OCI-LY1 (cell line): ENCODE measurements around the gene GMDS.

Experiments used
- H2AFZ ChIP-seq: fragments of 200-600 bp; sonication (generic), shearing (Covaris generic); 2 replicates; pipeline ENCODE4 v1.6.0; 2014; ENCODE audit warnings: antibody characterized with exemption, mild to moderate bottlenecking, low read length
- H3F3A ChIP-seq: fragments of 200-600 bp; sonication (generic), shearing (Covaris generic); 2 replicates; pipeline ENCODE4 v1.6.0; 2014; ENCODE audit warnings: mild to moderate bottlenecking, antibody characterized with exemption, low read length, moderate library complexity; ENCODE audit not compliant: insufficient read depth
- H3K27ac ChIP-seq: fragments of 200-600 bp; sonication (generic); 2 replicates; pipeline ENCODE4 v1.5.1; 2014; ENCODE audit warnings: low read length, mixed run types, mild to moderate bottlenecking, low read depth; ENCODE audit not compliant: poor library complexity, severe bottlenecking
- H3K27me3 ChIP-seq: fragments of 200-600 bp; sonication (generic); 2 replicates; pipeline ENCODE4 v1.6.0; 2014; ENCODE audit warnings: antibody characterized with exemption, mild to moderate bottlenecking, low read length, moderate library complexity; ENCODE audit not compliant: insufficient read depth
- H3K36me3 ChIP-seq: fragments of 200-600 bp; sonication (generic); 2 replicates; pipeline ENCODE4 v1.6.1; 2014; ENCODE audit warnings: mild to moderate bottlenecking, antibody characterized with exemption, low read length, moderate library complexity, mixed read lengths; ENCODE audit not compliant: insufficient read depth
- H3K4me1 ChIP-seq: fragments of 200-600 bp; sonication (generic); 2 replicates; pipeline ENCODE4 v1.5.1; 2014; ENCODE audit warnings: mild to moderate bottlenecking, low read length, moderate library complexity; ENCODE audit not compliant: insufficient read depth, severe bottlenecking
- H3K4me2 ChIP-seq: fragments of 200-600 bp; sonication (generic), shearing (Covaris generic); 2 replicates; pipeline ENCODE4 v1.6.1; 2014; ENCODE audit warnings: low read length
- H3K4me3 ChIP-seq: fragments of 200-600 bp; sonication (generic); 2 replicates; pipeline ENCODE4 v1.5.1; 2014; ENCODE audit warnings: low read length, low read depth, mild to moderate bottlenecking, mixed read lengths; ENCODE audit not compliant: poor library complexity, severe bottlenecking
- H3K79me2 ChIP-seq: fragments of 200-600 bp; shearing (Covaris generic); 2 replicates; pipeline ENCODE4 v1.6.1; 2016; ENCODE audit warnings: mixed run types, low read length, mixed read lengths; ENCODE audit not compliant: insufficient read depth
- H3K9ac ChIP-seq: fragments of 200-600 bp; sonication (generic), shearing (Covaris generic); 2 replicates; pipeline ENCODE4 v1.6.1; 2014; ENCODE audit warnings: mild to moderate bottlenecking, low read length, mixed read lengths
- H3K9me2 ChIP-seq: fragments of 200-600 bp; sonication (generic), shearing (Covaris generic); 2 replicates; pipeline ENCODE4 v1.6.1; 2014; ENCODE audit warnings: low read depth, mild to moderate bottlenecking, low read length, mixed read lengths
- H3K9me3 ChIP-seq: fragments of 200-600 bp; shearing (Covaris generic); 2 replicates; pipeline ENCODE4 v1.6.1; 2014; ENCODE audit warnings: low read length, mixed read lengths
- H4K20me1 ChIP-seq: fragments of 200-600 bp; sonication (generic), shearing (Covaris generic); 2 replicates; pipeline ENCODE4 v1.6.0; 2016; ENCODE audit warnings: mild to moderate bottlenecking, low read length; ENCODE audit not compliant: insufficient read depth
- CTCF ChIP-seq: fragments of 200-600 bp; sonication (generic), shearing (Covaris generic); IDR thresholded peaks from 2 replicates; pipeline ENCODE4 v1.5.1; 2017; ENCODE audit warnings: mild to moderate bottlenecking, antibody characterized with exemption, low read length, moderate library complexity, mixed read lengths
- EZH2 ChIP-seq: fragments of 200-600 bp; sonication (generic), shearing (Covaris generic); IDR thresholded peaks from 2 replicates; pipeline ENCODE4 v1.8.0; 2017; ENCODE audit warnings: borderline replicate concordance, mixed run types, mild to moderate bottlenecking, antibody characterized with exemption, low read length, moderate library complexity, mixed read lengths

GMDS gene

GRCh38 chr6:1636971-1637871 lies 608.2 kb downstream of the GMDS start:
- H4K20me1 ChIP-seq = no peaks in the 10 kb centered on the region
- H3K4me2 ChIP-seq = peak overlapping the region; percentile 30; the same call in 1 of the 2 replicates
- H3K9me3 ChIP-seq = no peaks in the 10 kb centered on the region
- no peak overlapping the region for H3K4me3 ChIP-seq
- peak overlapping the region; percentile 73 for H3K27ac ChIP-seq
- no peaks in the 10 kb centered on the region for H3F3A ChIP-seq
- peaks cover 6% of the 10 kb centered on the region; the same call in 1 of the 2 replicates for H3K36me3 ChIP-seq
- no peaks in the 10 kb centered on the region for H3K9me2 ChIP-seq
- peaks cover 18% of the 10 kb centered on the region for H3K4me1 ChIP-seq
- no peaks in the 10 kb centered on the region for H3K27me3 ChIP-seq
- no peak overlapping the region for H2AFZ ChIP-seq
- no peaks in the 10 kb centered on the region for H3K79me2 ChIP-seq
- TF ChIP-seq EZH2 (no peak), CTCF (no peak)
- no peak overlapping the region; the same call in 1 of the 2 replicates for H3K9ac ChIP-seq

GRCh38 chr6:1636272-1636825 lies 609.1 kb downstream of the GMDS start:
- Histone ChIP-seq H3K27ac (peak overlapping the region; percentile 73), H3F3A (no peaks in the 10 kb centered on the region), H3K9me2 (no peaks in the 10 kb centered on the region), H2AFZ (no peak overlapping the region), H3K4me2 (no peak overlapping the region), H3K79me2 (no peaks in the 10 kb centered on the region), H3K4me1 (peaks cover 18% of the 10 kb centered on the region), H3K36me3 (peaks cover 6% of the 10 kb centered on the region; the same call in 1 of the 2 replicates), H4K20me1 (no peaks in the 10 kb centered on the region), H3K9me3 (no peaks in the 10 kb centered on the region), H3K4me3 (no peak overlapping the region), H3K27me3 (no peaks in the 10 kb centered on the region), H3K9ac (no peak overlapping the region)
- TF ChIP-seq CTCF = no peak
- no peak for TF ChIP-seq EZH2

GRCh38 chr6:1635305-1636010 lies 609.9 kb downstream of the GMDS start:
- Histone ChIP-seq H3K4me3 (no peak overlapping the region), H3K9me3 (no peaks in the 10 kb centered on the region), H3K9me2 (no peaks in the 10 kb centered on the region), H3K36me3 (peaks cover 6% of the 10 kb centered on the region; the same call in 1 of the 2 replicates), H3F3A (no peaks in the 10 kb centered on the region), H3K79me2 (no peaks in the 10 kb centered on the region), H3K4me2 (no peak overlapping the region), H3K4me1 (peaks cover 18% of the 10 kb centered on the region), H3K27ac (no peak overlapping the region), H2AFZ (no peak overlapping the region), H3K27me3 (no peaks in the 10 kb centered on the region), H3K9ac (no peak overlapping the region), H4K20me1 (no peaks in the 10 kb centered on the region)
- no peak for TF ChIP-seq CTCF
- no peak for TF ChIP-seq EZH2
